Measurements from ENCODE around the gene ISX. TPM values are rescaled to one million over a fixed set of nuclear protein-coding genes. Genes with fewer than 3 reads are reported as not detected.

The ISX gene
- total RNA-seq, 4 donors from 2014 or later = 0.34 TPM; not detected in 3

DNA sequence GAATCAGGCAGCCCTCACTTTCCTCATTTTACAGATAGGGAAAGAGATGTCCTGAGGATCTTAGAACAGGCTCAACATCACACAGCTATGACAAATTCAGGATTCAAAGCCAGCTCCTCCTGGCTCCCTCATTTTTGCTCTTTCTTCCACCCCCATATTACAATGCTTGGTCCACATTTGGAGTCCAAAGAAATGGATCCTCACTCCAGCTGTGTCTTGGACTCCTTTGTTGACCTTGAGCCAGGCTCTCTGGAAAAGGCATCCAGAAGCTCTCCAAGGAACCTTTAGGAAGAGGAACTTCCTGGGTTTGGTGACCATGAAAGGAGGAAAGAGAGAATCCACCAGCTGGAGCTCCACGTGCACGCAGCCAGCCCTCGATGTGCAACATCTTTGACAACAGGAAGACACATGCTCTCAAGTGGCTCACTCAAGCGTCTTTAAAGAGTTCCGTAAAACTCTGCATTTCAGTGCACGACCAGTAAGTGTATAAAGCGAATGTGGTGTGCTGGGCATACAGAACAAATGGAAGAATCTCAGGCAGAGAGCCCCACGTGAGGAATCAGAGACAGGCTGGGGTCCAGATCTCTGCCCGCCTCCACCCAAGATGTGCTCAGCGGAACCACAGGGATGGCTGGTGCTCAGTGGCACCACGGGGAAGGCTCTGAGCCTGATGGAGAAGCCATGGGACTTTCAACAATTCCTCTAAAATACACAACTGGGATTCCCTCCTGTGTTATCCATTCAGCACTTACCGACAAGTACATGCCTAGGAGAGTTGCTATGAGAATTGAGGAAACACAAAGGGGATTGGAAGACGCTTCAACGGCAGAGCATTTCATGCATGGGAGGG, 48.4 kb downstream of the ISX start:
- intact Hi-C loops (cut with DNase I; ENCODE audit: low total_unique reads) = no loop called here
- H3K27me3 ChIP-seq = no peaks in the 10 kb centered on the region
- no peak overlapping the region for H3K27ac ChIP-seq
- H3K4me3 ChIP-seq = no peak overlapping the region
- no peak for DNase-seq
- no peaks in the 10 kb centered on the region for H3K4me1 ChIP-seq
- no peaks in the 10 kb centered on the region for H3K9me3 ChIP-seq
- in situ Hi-C loops (cut with MboI; ENCODE audit: low sequenced_read_pairs in 4 of 4) = no loop called here
- TF ChIP-seq POLR2A (IDR thresholded peaks at IDR 0.05) = no peak
- no peak for TF ChIP-seq CTCF (IDR thresholded peaks at IDR 0.05 in 4 of 5, conservative IDR thresholded peaks at IDR 0.05 in 1 of 5)
- ATAC-seq = no peak
- H3K36me3 ChIP-seq = no peaks in the 10 kb centered on the region

DNA sequence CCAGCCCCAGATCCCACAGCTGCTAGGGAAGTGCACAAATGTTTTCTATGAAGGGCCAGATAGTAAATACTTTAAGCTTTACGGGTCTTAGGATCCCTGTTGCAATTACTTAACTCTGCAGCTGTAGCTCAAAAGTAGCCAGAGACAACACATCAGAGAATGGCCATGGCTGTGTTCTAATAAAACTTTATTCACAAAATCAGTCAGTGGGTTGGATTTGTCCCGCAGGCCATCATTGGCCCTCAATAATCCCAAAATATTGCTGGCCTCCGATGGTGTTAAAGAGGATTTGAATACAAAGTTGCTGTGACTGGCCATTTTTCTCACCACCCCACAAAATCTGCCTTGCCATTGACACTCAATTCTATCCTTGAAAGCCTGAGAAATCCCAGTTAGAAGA, 49.6 kb downstream of the ISX start:
- no peaks in the 10 kb centered on the region for H3K36me3 ChIP-seq
- DNase-seq = no peak

DNA sequence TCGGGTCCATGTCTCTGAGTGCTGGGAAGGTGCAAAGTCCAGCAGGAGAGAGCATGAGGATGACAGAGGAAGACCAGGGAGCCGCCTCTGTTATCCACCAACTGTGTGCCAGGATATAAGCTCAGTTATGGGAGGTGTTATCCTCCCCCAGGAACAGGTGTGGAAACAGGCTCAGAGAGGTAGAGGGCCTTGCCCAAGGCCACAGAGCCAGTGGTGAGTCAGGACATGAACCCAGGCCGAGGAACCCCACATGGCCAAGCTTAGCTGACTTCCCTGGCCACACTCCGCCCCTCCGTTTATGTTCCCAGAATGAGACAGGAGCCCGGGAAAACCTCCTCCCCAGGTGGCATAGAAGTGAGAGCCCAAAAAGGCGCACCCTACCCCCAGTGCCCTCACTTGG, 50.3 kb downstream of the ISX start:
- in situ Hi-C loops (cut with MboI; ENCODE audit: low sequenced_read_pairs in 4 of 4) (no loop called here), intact Hi-C loops (cut with DNase I; ENCODE audit: low total_unique reads) (no loop called here)
- H3K27ac ChIP-seq = no peak overlapping the region
- DNase-seq = no peak
- H3K27me3 ChIP-seq = no peaks in the 10 kb centered on the region
- no peak overlapping the region for H3K4me3 ChIP-seq
- H3K4me1 ChIP-seq = no peaks in the 10 kb centered on the region
- no peak for TF ChIP-seq POLR2A (IDR thresholded peaks at IDR 0.05)
- no peak for TF ChIP-seq CTCF (IDR thresholded peaks at IDR 0.05 in 4 of 5, conservative IDR thresholded peaks at IDR 0.05 in 1 of 5)
- H3K36me3 ChIP-seq = no peaks in the 10 kb centered on the region
- no peak for ATAC-seq
- no peaks in the 10 kb centered on the region for H3K9me3 ChIP-seq

More for the DNA sequence above, 49.6 kb downstream of the ISX start:
- intact Hi-C loops (cut with DNase I; ENCODE audit: low total_unique reads) = no loop called here
- in situ Hi-C loops (cut with MboI; ENCODE audit: low sequenced_read_pairs in 4 of 4) = no loop called here
- no peak for ATAC-seq
- TF ChIP-seq CTCF (IDR thresholded peaks at IDR 0.05 in 4 of 5, conservative IDR thresholded peaks at IDR 0.05 in 1 of 5) (no peak), POLR2A (IDR thresholded peaks at IDR 0.05) (no peak)
- Histone ChIP-seq H3K4me3 (no peak overlapping the region), H3K27me3 (no peaks in the 10 kb centered on the region), H3K4me1 (no peaks in the 10 kb centered on the region), H3K9me3 (no peaks in the 10 kb centered on the region), H3K27ac (no peak overlapping the region)

- DNase-seq (no peak), ATAC-seq (no peak)
- no peaks in the 10 kb centered on the region for H3K4me1 ChIP-seq
- no peaks in the 10 kb centered on the region for H3K9me3 ChIP-seq
- TF ChIP-seq POLR2A (IDR thresholded peaks at IDR 0.05) (no peak), CTCF (IDR thresholded peaks at IDR 0.05 in 4 of 5, conservative IDR thresholded peaks at IDR 0.05 in 1 of 5) (no peak)
- H3K4me3 ChIP-seq = no peak overlapping the region
- no peaks in the 10 kb centered on the region for H3K36me3 ChIP-seq
- no peaks in the 10 kb centered on the region for H3K27me3 ChIP-seq
- no peak overlapping the region for H3K27ac ChIP-seq
- intact Hi-C loops (cut with DNase I; ENCODE audit: low total_unique reads) = no loop called here
- in situ Hi-C loops (cut with MboI; ENCODE audit: low sequenced_read_pairs in 4 of 4) = no loop called here
Observed at GRCh38 chr22:35116817-35117216, 50.9 kb downstream of the ISX start.

All from gastrocnemius medialis (tissue), 4 donors.